Fibroblast of skin of left quadriceps (primary cell): ENCODE data around the gene GREB1.

ENCODE experiments used
- DNase-seq, 2 experiments: peaks; one replicate each; pipeline ENCODE4 v3.0.0-alpha.2; 2013; ENCODE audit warnings: low read depth in 2 of 2

The GREB1 gene

DNA sequence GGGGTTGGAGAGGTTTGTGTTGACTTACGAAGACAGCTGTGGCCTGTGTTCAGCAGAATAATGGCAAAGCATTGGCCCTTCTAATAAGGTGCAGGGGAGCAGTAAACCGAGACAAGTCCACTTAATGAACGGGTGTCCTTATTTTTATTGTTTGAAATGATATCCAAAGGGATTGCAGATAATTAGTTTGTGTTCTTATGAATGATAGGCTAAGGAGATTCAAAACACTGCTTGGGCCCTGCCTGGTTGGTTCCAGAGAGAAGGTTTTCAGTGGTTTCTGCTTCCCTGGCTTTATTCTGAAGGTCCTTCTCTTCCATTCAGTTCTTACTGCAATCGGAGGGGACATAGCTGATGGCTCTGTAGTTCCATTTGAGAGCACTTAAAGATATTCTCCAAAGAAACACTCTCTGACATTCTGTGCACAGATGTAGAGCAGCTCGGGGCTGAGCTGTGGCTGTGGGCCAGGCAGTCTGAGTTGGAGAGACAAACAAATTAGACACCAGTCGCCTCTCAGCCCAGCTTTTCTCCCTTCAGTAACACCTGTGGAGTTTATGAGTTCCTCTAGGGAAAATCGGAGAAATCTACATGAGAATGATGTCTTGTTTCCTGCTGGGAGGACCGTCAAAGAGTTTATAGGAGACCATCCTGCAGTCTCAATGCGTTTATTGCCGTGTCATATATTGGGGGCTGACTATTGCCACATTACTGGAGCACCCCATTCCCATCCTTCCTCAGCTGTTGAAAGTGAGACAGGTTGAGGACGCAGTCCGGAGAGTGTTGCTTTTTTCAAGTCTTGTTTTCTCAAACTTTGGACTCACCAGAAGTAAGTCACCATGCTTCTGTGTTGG lies 6.5 kb downstream of the GREB1 start:
- DNase-seq = no peak

DNA sequence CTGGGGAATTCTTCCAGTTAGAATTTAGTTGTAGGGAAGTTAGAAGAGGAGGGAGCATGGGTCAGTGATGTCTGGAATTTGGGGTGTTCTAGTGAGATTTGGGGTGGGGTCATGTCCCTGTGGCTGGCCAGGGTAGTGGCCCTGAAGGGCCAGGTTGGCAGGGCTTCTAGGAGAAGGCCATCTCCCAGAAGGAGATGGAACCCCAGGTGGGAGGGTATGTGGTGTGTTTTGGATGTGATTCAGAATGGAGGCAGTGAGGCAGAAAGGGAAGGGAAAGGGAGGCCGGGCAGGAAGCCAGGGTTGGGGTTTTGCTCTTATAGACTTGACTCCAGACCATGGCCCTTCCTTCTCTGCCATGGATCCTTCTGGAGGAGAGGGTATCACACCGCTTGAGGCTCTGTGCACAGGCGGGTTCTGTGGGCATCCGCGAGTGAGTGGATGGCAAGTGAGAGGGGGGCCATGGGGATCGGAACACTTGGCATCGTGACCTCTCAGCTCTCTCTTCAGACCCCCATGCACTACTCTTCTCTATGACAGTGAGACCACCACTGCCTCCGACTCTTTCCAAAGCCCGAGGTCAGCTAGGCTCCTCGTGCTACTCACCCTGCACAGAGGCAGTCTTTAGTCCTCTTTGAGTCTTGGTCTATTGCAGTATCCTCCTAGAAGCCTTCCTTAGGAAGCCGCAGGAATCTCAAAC lies 7.3 kb downstream of the GREB1 start:
- no peak for DNase-seq

DNA sequence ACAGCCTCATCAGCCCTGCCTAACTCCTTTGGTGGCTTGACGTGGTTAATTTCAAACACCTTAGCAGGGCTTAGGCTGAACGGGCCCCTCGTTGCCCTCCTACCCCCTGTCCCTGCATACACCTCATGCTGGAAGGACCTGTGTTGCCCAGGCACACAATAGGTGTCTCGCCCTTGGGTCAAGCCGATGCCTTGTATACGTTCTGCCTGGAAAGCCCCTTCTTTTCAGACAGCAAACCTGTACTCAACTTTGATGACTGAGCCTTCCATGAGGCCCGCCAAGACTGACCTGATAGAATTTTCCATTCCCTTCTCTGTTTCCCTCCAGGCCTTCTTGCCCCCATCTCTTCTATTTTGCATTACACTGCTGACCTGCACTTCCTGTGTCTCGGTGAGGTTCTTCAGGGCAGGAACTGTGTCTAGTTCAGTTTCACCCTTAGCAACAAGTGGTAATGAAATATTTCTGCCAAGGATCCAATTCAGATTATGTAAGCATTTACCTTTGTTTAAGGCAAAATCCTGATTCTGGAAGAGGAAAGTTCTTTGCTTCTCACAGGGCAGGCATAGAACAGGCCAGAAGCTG lies 7.9 kb downstream of the GREB1 start:
- no peak for DNase-seq

DNA sequence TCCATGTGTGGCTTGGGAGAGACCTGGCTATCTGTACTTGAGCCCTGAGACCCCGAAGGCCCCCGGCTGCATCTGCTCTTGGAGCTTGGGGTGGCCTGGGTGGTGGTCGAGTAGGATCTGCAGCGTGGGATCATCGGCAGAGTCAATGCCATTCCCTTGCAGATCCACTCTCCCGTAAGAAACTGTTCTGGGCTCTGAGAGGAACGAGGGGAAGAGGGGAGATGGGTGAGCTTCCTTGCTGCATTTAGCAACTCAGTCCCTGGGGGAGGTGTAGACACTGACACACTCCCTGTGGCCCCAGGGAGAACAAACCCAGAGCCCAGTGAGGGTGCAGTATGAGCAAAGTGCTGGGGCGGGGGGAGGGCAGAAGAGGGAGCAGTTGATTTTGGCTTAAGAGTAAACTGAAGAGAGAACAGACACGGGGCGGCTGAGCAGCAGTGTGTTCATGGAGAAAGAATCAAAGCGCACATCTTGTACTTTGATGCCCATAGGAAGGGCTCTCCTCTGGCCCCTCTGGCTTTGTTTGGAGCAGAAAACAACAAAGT lies 8.5 kb downstream of the GREB1 start:
- DNase-seq = no peak

DNA sequence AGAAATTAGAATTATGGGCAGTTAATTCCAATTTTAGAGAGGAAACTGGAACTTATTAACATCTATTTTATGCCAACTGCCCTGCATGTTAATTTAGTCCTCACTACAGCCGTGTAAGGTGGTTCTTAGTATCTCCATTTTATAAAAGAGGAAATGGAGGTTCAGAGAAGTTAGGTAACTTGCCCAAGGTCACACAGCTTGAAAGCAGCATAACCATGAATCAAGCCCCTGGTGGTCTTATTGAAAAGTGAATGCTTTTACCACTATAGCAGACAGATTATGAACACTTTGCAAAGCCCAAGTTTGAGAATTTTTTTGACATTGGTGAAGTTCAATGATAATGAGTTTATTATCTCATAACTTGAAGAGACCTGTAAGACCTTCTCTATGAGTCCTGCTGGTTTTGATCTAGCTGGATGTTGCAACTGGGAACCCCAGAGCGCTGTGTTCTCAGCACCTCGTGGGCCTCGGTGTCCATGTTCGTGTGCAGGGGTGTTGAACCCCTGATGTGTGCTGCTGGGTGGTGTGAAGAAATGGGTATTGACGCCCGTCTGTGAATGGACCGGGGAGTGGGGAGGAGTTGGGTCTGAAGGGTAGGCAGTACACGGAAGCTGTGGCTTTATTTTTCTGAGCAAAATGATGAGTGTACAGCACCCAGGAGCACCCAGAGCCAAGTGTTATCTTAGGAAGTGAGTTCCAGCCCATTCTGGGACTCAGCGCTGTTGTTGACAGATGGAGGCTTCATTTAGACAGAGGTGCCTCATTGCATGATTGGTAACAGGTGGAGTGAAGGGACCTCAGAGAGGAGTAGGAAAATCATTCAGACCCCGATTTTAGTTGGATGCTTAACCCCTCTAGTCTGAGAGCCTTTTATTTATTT lies 9.7 kb downstream of the GREB1 start:
- DNase-seq = no peak

DNA sequence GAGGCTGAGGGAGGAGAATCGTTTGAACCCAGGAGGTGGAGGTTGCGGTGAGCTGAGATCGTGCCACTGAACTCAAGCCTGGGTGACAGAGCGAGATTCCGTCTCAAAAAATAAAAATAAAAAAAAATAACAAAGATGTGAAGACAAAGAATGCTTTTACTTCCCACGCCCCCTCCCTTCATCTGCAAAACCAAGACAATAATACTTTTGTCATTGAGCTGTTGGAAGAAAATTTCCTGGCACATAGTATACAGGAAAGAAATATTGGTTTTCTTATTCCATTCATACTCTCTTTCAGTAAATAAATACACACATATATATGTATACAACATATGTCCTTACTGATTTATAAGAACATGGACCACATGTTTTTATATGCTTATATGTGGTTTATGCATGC lies 12.2 kb downstream of the GREB1 start:
- no peak for DNase-seq

DNA sequence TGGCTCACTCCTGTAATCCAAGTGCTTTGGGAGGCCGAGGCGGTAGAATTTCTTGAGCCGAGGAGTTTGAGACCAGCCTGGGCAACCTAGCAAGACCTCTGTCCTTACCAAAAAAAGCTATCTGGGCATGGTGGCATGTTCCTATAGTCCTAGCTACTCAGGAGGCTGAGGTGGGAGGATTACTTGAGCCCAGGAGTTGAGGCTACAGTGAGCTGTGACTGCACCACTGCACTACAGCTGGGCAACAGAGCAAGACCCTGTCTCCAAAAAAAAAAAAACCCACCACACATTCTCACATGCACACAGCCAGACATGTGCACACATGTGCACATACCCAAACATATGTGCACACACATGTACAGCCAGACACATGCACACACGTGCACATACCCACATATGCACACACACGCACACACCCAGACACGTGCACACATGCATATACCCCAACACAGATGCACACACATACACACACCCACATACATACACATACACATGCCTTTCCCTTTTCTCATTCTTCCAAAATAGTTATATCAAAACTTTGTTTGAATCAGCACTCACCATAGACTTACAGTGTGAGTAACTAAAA lies 14.2 kb downstream of the GREB1 start:
- DNase-seq = no peak

DNA sequence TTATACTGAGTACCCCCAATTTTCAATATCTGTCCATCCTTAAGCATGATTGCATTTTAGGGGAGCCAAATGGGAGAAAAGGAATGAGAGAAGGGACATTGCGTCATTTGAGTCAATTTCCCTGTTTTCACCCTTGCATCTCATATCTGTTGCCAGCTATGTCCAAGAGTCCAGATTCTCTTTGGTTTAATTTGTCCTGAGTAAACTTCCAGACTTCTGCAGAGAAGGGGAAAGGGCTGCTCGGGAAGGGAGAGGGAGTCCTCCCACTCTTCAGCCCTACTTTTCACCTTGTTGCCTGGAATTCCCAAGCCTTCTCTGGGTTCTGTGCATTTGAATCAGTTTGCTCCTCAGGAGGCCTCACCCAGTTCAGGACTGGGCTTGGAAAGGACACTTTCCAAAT lies 16.5 kb downstream of the GREB1 start:
- no peak for DNase-seq

DNA sequence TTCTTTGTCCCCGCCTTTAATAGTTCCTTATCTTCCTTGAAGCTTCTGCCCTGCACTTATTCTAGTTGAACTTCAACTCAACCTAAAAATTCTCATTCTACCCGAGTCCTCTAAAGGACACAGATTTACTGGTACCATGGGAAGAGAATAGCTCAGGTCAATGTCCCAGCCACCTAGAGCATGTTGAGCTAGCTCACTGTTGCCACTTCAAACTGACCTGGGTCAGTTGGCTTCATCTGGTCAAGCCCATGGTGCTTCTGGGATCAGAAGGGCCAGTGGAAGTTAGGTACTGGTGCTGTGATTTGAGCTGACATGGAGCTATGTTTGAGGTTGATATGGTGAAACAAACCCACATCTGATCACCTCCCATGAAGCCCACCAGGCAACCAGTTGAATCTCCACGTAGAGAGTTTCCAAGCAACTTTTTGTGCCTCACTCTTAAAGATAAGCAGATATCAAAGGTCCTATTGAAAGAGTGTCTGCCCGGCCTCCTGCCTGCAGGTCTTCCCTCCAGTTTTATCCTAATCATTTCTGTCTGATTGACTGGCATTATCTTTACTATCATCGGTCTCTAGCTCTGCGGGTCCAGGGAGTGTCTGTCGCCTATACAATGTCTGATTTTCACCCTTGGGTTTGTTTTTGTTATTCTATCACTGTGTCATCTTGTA lies 17.2 kb downstream of the GREB1 start:
- DNase-seq = no peak

DNA sequence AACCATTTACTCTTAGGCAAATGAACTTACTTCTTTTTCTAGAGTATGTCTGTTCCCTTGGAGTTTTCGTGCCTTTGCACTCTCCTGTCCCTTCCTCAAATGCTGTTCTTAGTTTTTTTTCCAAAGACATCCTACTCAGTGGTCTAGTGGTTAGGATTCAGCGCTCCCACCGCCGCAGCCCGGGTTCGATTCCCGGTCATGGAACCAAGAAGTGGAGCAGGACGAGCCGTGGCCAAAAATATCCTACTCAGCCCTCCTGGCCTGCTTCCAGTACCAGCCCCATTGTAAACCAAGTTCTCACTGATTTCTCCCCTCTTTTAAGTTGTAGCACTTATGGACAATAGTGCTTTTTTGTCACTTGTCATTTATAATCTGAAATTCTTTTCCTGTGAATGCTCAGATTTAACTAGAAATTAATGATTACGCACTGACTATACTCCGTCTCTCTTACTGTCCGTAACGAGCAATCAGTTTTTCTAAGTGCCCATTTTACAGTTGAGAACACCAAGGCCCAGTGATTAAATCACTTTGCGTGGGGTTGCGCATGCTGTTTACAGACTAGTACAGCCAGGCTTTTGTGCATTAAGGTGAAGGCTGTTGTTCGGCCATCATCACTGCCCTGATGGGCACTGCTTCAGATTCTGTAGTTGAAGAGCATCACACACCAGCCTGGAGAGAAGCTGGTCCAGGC lies 17.9 kb downstream of the GREB1 start:
- DNase-seq = no peak

DNA sequence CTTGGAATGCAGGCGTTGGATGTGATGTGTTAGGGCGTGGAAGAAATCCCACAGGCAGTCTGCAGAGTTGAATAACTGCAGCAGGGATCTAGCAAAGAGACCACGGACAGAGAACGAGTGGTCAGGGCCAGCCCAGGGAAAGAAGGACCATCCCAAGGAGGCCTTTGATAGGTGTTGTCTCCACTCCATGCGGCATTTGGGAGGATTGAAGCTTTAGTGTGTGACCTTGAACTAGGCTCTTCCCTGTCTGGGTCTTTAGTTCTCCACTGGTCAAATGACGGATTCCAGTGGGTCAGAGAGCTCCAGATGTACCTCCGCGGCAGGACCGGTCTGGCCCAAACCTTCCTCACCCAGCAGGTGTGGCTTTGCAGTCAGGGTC lies 18.4 kb downstream of the GREB1 start:
- DNase-seq = no peak

DNA sequence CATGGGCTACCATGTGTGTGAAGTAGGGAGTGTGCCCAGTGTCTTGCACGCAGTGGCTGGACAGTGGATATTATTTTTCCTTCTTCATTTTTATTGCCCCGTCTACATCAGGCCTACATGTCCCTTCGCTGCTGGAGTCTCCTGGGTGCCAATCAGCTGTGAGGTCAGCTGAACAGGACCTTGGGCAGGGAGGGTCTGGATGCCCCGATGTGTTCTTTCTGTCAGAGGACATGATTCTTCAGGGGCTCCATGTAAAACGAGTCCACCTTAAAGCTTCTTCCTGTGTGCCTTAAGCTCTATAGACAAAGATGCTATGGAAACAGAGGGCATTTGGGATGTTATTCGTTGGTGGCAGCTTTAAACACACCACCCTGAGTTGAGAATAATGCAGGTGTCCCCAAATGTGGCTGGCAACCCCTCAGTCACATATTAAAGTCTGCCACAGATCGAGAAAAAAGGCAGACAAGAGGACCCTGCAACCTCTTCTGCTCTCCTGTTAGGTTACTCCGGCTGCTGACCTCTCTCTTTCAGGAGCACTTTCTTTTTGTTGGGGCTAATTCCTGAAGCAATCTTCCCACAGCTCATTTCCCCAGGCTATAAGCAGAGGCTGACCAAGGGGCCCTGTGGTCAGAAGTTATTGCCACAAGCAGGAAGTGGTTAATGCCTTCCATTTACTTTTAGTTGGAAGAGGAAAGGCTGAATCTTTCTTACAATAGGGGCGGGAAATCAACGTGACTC lies 20.0 kb downstream of the GREB1 start:
- DNase-seq = no peak

DNA sequence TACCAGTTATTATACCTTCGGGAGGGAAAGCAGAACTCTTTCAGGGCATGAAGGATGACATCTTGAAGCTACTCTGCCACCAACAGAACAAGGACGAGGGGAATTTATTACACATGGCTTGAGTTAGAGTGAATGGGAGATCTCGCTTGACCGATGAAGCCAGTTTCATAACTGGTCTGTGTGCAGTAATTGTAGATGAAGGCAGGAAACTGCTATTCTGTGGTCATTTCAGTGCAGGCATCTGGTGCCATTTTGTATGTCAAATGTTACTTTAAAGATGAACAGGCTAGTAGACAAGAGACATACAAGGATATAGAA lies 20.5 kb downstream of the GREB1 start:
- no peak for DNase-seq

DNA sequence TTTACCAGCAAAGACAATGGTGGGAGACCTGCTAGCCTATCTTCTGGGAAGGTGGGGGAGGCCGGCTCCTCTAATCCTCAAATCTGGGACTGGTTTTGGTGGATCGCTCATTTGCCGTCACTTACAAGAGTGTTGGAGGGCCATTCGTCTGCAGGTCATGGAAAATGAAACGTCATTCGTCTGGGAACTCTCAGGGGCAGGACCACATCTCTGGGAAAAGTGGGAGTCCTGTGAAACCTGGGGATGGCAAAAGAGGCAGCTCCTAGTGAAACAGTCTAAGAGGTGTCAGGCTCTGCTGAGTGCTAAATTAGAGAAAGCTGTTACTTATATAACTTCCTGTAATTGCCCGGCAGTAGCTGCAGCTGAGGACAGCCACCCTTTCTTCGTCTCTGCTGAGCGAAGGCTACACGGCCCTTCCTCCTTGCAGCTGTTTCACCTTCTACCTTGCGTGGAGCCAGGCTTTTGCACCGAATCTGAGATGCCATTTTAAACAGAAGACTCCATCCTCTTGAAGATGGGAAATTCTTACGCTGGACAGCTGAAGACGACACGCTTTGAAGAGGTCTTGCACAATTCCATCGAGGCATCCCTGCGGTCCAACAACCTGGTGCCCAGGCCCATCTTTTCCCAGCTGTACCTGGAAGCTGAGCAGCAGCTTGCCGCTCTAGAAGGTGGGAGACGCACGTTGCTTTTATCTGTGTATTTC lies 22.4 kb downstream of the GREB1 start:
- no peak for DNase-seq

DNA sequence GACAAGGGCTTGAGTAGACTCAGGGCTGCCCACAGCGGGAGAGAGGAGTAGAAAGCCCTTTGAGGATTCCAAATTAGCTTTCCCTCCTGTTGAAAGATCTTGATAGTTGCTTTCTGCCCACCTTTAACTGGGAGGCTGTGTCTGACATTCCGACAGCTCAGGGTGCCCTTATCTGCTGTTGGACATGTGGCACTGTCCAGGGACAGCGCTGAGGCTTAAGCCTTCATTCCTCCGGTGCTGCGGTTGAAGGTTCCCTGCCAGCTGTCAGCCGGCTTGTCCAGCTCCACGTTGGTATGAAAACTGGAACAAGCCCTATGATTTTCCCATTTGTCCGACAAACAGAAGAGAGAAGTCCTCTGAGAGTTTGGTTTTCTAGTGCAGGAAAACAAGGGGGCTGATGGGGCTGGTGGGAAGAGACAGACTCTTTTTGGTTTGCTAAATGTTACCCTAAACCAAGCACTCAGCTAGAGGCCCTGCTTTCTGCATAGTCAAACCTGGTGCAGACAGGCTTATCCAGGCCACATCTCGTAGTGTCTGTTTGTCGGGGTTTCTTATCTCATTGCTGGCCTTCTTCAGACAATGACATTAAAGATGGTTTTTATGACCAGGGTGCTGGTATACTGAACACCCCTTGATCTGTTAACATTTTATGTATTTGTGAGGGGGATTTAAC lies 24.5 kb downstream of the GREB1 start:
- no peak for DNase-seq

DNA sequence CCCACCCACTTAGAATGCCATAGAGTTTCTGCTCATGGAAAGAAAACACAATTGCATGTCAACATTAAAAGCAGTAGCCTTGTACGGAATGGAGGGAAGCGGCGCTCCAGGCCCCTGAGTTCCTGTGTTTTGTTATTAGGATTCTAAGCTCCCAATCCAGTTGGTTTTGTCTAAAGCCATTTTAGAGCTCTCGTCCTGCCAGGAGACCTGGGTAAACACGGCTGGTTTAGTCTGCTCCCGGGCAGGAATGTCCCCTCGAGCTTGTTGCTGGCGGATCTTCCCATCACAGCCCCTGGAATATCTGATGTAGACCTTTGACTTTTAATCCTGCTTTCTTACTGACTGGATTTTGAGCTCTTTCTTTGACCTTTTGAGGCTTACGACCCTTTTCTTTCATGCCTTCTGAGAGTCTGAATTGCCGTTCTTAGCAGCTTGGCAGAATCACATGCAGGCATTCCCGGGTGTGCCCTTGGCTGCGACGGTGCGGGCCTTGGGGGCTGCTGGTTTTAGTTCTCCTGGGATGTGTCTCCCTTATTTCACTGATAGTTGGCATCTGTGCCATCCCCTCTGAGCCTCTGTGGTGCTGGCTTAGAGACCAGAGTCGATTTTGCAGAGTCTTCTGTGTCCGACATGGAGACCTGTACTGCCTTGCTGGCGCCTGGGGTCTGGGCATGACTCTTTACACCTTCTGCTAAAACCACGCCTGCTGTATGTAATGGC lies 25.4 kb downstream of the GREB1 start:
- no peak for DNase-seq

DNA sequence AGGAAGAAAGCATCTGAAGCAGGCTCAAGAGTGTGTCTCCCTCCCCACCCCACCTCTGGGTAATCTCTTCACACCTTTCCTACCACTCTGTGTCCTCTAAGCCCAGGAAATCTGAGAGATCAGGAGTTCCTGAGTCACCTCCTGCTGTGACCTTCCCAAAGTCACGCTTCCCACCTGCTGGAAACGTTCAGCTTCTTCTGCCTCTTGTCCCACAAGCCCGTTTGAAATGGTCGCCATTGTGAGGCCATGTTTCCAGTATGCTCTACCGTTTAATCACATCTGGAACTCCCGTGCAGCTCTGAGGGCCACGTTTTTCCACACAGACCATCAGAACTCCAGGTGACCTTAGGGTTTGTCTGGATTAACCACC lies 25.9 kb downstream of the GREB1 start:
- no peak for DNase-seq

DNA sequence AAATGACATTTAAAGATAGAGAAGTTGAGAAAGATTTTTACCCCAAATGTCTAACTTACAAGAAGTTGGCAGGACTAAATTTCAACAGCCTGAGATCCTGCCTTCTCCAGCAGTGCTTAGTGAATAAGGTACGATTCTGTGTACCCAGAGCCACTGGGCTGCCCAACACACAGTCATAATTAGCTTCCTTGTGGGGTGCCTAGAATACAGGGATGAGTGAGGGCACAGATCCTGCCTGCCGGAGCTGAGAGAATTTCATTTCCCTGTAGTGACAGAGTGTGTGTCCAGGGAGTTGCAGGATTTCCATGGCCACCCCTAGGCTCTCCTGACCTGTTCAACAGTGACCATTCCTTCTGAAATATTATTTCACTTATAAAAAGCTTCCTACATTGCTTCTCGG lies 27.0 kb downstream of the GREB1 start:
- no peak for DNase-seq
